Medulla oblongata (tissue), 1 donor: ENCODE measurements around the gene OMP.

Experiments used
- DNase-seq: peaks from one replicate; pipeline ENCODE4 v3.0.0-alpha.2; 2015; ENCODE audit errors: extremely low spot score

The OMP gene

DNA sequence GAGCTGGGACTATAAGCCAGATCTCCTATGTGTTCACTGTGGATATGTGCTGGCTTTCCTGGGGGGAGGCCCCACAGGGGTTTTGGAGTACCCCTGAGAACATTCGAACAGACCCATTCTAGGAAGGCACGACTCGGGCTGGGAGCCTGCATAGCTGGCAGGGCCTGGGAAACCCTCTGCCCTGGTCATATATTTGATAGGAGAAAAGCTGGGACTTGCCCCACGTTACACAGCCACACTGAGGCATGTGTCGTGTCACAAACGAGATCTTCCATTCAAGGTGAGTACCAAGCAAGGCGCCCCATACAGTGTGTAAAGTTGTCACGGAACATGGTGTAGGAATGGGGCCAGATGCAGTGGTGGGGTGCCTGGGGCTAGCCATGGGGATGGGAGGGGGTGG lies 36.6 kb downstream of the OMP start:
- no peak for DNase-seq

DNA sequence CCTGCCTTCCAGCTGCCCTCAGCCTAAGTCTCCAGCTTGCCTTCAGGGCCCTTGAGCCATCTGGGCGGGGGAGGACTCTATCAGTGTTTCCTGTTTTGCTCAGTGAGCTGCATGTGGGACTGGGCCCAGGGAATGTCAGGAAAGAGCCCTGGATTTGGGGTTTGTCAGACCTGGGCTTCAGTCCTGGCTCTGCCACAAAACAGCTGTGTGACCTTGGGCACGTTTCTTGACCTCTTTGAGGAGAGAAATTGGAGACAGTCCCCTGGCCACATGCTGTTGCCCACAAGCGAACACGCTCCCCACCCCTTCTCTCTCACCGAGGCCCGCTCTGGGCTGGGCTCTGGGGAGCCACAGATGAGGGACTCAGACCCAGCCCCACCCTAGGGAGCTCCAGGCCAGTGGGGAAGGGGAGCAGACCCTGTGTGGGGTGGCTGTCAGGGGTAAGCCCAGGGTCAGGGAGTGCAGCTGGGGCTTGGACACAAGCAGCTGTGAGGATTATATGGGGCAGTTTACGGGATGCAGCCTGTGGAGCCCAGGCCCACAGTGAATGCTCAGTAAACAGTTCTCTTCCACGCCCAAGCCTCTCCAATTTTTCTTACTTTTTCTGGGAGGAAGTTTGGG lies 37.7 kb downstream of the OMP start:
- no peak for DNase-seq

DNA sequence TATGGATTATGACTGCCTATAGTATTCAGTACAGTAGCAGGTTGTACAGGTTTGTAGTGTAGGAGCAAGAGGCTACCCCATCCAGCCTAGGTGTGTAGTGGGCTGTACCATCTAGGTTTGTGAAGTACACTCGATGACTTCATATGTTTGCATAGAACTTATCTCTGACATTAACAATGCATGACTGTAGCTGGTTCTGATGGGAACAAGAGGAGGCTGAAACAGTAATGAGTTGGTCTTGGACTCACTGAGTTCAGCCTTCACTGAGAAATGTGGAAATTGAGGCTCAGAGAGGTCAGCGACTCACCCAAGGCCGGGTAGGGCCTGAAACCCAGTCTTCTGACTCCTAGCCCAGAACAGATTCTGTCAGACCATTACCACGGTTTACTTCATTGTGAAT lies 38.4 kb downstream of the OMP start:
- no peak for DNase-seq

DNA sequence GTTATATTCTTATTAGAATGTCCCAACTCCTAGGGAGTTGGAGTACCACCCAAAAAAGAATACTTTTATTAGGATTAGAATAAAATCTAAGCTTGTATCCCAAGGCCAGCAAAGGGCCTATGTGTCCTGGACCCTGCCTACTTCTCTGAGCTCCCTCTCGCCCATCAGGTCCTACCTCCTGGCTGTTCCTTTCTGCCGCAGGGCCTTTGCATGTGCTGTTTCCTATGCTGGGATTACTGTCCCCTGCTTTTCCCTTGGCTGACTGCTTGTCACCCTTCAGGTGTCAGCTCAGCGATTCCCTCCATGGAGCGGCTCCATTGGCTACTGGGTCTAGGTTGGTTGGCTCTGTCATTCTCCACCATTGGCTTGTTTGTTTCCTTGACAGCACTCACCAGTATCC lies 38.8 kb downstream of the OMP start:
- DNase-seq = no peak

DNA sequence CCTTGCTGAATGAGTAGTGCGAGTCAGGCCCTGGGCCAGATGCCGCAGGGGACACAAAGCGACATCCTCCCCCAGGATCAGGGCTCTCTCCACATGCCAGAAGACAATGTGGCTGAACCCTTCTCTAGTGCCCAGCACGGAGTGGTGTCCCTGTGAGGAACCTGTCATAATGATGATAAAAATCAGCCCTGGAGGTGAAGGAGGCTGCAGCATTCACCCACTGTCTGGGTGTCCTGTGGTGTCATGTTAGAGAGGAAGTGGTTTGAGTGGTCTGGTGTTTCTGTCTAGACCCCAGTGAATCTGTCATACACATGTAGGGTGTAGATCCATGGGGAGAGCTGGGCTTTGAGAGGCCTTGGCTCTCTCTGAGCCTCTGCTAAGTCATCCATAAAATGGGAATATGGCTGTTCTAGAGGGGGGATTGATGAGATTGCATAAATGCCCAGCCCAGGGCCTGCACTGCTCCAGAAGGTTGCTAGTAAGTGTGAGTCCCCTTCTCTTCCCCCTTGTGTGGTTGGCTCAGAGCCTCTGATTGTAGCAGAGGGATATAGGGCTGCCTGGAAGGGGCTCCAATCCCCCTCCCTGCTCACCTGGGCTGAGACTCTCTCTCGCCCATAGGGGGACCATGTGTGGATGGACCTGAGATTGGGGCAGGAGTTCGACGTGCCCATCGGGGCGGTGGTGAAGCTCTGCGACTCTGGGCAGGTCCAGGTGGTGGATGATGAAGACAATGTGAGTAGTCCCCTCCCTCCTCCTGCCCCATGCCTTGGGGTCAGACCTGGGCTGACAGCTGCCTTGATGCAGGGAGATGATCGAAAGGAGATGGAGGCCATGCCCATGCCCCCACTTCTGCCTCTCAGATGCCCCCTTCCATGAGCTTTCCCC lies 39.7 kb downstream of the OMP start:
- no peak for DNase-seq

DNA sequence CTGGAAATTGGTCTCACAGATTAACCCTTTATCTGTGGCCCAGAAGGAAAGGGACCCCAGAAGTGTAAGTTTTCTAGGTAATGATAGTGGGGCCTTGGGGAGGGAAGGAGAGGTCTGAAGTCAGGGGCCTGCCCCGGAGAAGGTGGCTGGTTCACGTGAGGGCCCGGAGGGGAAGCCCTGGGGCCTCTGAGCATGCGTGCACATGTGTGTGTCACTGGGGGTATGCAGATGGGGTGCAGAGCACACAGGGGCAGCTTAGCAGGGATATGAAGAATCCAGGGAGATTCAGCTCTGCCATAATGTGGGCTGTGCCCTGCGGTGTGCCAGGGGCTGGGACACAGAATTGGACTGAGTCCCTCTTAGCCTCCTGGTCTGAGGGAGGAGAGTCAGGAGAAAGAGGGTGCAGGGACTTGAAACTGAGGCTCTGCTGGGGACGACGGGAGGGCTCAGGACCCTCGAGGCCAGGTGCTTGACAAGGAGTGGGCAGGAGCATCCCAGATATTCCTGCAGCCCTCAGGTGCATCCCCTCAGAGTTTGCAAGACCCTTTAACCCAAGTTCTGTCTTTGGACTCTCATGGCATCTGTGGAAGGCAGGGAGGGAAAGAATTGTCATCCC lies 40.9 kb downstream of the OMP start:
- DNase-seq = no peak

DNA sequence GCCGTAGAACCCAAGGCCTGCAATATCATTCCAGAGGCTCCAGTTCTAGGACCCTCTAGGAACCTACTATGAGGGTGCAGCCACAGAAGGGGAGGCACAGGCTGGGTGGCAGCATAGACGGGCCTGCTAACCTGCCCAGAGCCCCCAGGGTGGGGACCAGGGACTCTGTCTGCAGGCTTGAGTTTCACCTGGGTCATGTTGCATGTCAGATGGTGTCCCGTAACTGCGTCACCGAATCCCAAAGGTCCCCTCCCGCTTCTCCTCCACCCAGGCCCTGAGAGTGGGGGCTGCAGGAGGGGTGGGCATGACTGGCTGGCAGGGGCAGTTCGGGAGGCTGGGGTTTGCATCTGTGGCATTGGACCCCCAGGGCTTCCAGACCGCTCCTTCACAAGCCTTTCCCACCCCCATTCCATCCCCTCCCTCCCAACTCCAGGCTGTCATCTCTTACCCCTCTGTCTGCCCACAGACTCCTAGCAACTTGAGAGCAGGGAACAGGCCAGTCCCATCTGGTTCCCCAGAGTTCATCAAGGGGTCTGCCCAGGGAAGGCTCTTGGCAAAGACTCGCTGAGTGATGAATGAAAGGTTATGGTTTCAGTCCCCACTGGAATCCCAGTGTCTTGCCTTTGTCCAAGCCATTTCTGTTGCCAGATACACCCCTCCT lies 41.7 kb downstream of the OMP start:
- DNase-seq = no peak

DNA sequence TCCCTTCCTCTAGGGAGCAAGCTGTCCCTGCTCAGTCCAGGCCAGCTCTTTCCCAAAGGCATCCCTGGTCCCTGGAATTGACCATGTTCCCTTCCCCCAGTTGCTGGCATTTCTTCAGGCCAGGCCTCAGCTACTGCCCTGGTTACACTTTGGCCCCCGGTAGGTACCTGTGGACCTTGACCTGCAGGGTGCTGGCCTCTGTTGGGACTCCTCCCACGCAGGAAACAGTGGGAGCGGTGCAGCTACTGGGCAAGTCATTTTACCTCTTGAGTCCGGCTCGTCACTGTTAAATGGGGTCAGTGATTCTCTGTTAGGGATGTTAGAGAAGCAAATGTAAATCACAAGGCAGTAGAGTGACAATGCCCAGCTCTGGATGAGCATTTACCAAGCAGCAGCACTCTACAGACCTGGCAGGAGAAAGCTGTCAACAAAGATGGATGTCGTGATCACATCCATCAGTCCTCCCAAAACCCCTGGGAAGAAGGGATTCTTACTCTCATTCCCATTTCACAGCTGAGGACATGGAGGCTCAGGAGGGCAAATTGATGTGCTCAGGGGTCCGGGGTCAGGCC lies 42.3 kb downstream of the OMP start:
- DNase-seq = no peak

DNA sequence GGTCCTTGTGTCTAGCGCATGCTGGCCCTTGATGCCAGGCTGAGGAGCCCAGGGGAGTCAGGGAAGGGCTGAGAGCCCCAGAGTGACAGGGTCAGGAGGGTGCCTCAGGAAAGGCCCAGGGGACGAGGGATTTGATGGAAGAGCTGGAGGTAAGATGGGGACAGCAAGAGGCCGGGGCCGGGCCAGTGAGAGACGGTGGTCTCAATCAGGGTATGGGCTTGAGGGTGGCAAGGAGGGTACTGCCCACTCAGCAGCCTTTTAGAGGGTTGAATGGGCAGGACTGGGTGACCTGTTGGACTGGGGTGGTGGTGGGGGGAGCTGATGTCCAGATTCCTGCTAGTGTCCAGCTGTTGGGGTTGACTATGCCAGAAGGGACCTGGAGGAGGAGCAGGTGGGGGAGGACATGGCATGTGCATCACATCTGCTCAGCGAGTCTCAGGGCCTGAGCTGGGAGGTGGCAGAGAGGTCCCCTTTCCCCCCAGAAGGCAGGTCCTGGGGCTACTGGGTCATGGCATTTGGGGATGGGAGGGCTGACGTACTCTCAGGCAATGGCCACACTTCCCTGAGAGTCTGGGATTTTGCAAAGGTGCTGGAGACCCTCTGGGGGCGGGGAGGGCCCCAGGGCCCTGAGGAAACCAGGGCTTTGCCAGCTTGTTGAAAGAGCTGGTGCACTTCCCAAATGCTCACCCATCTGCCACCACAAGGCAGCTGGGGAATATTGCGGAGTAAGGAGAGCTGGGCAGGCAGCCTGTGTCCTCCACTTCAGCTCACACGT lies 43.8 kb downstream of the OMP start:
- no peak for DNase-seq

DNA sequence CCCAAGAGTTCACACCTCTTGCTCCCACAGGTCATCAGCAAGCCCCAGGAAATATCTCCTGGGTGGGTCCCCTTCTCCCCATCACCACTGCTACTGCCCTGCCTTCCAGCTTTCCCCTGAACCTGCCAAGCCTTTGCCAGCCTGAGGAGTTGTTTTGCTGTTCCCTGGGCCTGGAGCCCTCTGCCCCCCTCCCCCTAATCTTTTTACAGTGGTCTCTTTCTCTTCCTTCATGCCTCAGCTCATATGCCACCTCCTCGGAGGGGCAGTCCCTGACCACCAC lies 44.3 kb downstream of the OMP start:
- no peak for DNase-seq

DNA sequence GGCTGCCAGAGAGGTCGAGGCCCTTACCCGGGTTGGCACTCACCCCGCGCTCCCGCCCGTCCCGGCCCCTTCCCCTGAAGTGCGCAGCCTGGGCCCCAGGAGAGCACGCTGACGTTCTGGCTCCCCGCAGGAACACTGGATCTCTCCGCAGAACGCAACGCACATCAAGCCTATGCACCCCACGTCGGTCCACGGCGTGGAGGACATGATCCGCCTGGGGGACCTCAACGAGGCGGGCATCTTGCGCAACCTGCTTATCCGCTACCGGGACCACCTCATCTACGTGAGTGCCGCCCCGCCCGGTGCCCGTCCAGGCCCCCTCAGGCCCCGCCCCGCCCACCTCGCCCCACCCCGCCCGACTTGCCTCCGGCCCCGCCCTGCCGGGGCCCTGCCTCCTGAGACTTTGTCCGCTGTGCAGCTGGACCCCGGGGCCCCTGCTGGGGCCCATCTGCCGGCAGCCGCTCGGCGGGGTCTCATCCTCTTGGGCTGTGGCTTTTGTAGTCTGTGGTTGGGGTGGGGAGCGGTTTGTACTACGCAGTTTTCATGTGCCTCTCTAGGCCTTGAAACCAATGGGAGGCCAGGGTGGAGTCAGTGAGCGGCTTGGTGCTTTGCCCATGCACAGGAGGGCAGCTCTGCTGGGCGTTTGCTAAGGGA lies 45.2 kb downstream of the OMP start:
- no peak for DNase-seq

DNA sequence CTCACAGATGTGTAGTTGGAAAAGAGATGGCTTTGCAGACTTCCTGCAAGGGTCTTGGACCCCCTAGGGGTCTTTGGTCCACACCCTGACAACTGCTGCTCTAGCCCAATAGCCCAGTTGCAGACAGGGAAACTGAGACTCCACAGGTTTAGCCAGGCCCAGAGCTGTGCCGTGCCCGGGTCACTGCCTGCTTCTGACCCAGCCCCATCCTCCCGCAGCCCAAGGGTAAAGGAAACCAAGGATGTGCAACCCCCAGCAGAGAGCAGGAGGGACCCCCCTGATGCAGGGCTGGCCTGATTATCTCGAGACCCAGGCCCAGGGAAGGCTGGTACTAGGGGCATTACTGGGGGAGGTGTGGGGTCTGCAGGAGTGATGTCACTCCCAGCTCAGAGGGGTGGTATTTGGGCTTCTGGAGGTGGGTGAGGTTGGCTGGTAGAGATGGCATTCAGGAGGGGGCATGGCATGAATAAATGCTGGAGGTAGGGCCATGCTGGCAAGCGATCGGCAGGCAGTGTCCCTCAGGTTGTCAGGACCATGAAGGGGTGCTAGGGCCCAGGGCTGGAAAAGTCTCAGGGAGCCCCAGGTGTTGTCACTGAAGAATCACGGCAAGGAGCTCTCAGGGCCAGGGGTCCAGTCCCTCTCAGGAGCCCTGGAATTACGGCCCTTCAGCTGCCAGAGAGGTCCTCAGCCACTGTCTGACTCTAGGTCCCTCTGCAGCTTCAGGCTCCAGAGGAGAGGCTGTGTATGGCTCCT lies 46.5 kb downstream of the OMP start:
- no peak for DNase-seq

DNA sequence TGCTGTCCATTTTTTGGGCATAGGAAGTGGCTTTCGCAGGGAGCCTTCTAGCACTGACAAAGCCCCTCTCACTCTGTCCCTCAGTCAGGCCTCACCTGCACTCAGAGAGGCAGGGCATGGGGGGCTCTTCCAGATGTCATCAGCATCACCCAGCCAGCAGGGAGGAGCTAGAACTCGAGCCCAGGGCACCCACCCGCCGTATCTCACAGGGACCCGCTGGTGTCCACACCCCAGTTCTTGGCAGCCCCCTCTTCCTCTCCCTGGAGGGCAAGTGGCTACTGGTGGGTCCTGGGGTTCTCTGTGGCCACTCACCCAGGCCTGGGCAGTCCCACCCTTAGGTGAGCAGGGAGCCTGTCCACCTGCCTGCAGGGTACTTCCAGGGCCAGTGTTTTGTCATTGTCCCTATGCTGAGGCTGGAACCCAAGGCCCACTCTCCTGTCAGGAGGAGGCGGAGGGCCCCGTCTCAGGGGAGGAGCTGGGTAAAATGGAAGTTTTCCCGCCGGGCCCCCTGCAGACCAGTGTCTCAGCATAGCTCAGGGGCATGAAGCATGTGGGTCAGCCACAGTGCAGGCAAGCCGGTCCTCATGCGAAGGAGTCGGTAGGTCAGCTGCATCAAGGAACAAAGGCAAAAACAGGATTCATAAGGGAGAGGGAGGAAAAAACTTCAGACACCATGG lies 47.2 kb downstream of the OMP start:
- no peak for DNase-seq

DNA sequence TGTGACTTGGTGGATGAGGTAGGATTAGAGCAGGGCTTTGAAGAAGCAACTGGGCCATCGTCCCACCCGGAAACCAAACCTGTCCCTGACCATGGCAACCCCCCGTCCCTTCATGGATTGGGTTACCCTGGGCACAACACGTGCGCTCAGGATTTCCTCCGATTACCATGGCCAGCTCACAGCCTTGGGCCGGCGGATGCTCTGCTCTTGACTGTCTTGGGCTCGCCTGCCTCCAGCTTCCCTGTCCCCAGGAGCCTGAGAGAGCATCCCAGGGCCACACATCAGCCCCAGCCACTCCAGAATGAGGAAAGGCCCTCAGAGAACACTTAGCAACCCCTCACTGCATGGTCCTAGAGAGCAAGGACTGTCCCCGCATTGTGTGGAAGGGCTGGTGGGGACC lies 48.2 kb downstream of the OMP start:
- no peak for DNase-seq

DNA sequence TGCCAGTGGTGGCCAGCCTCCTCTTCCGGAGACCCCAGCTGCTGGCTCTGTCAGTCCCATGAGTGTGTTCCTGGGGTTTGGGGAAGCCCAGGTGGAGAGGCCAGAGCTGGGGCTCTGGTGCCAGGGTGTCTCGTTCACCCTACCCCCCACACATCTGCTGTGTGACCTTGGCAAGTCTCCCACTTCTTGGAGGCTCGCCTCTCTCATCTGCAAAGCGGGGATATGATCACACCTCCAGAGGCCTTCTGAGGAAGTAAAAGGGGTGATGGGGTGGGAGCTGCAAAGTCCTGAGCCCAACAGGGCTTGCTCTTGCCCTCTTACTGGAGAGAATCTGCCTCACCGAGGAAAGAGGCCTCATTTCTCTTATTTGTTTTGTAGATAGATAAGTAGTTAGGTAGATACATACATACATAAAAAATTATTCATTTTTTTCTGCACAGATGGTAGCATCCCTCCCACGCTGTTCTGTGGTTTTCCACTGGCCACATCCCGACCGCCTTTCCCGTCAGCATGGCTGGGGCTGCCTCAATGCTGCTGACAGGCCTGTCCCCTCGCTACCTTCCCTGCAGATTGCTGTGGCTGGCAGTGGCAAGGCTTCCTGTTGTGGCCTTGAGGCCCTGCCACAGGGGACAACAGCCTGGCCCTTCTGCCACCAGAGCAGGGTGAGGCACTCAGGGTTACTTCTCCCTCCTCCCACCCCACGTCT lies 49.3 kb downstream of the OMP start:
- no peak for DNase-seq

DNA sequence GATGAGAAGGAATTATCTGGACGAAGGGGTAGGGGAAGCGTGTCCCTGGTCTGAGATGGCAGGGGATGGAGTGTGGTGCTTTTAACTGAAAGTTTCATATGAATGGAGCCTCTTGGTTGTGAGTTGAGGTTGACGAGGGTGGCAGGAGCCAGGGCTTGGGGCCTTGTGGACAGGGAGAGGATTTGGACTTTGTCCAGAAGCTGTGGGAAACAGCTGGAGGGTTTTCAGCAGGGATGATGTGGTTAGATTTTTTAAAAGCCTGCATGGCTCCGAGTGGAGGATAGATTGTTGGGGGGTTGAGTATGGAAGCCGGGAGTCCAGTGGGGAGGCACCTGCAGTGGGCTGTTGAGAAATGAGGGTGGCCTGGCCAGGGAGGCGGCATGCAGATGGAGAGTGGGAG lies 50.2 kb downstream of the OMP start:
- no peak for DNase-seq
